OCI-LY3 (cell line): ENCODE results near the gene ZNF563.

ENCODE experiments used
- H2AFZ ChIP-seq: fragments of 200-600, 300-600 bp; shearing (Covaris generic); 2 replicates; pipeline ENCODE4 v1.6.0; 2014; ENCODE audit warnings: antibody characterized with exemption, low read depth, low read length
- H3K27ac ChIP-seq: fragments of 200-600, 300-600 bp; sonication (generic); 2 replicates; pipeline ENCODE4 v1.5.1; 2014; ENCODE audit warnings: mild to moderate bottlenecking, low read length, moderate library complexity, mixed read lengths
- H3K27me3 ChIP-seq: fragments of 200-600, 300-600 bp; sonication (generic); 2 replicates; pipeline ENCODE4 v1.6.1; 2014; ENCODE audit warnings: low read depth, low read length, mixed read lengths
- H3K36me3 ChIP-seq: fragments of 200-600, 300-600 bp; sonication (generic); replicated peaks from 2 replicates; pipeline ENCODE3; 2014; ENCODE audit warnings: low read depth, low read length, mixed read lengths
- H3K4me1 ChIP-seq: fragments of 300-600, 200-600 bp; sonication (generic); 2 replicates; pipeline ENCODE4 v1.6.1; 2014; ENCODE audit warnings: low read length, mixed read lengths
- H3K4me2 ChIP-seq: fragments of 200-600, 300-600 bp; sonication (generic); 2 replicates; pipeline ENCODE4 v1.6.1; 2014; ENCODE audit warnings: low read length, mixed read lengths
- H3K4me3 ChIP-seq: fragments of 300-600, 200-600 bp; sonication (generic); 2 replicates; pipeline ENCODE4 v1.5.1; 2014; ENCODE audit warnings: antibody characterized with exemption, mild to moderate bottlenecking, low read length, moderate library complexity
- H3K79me2 ChIP-seq: fragments of 300-600, 200-600 bp; shearing (Covaris generic); 2 replicates; pipeline ENCODE4 v1.6.1; 2014; ENCODE audit warnings: mild to moderate bottlenecking, low read length, mixed read lengths
- H3K9ac ChIP-seq: fragments of 300-600, 200-600 bp; shearing (Covaris generic); 2 replicates; pipeline ENCODE4 v1.6.0; 2014; ENCODE audit warnings: mild to moderate bottlenecking, low read length, moderate library complexity
- H3K9me3 ChIP-seq: fragments of 200-600, 300-600 bp; shearing (Covaris generic); 2 replicates; pipeline ENCODE4 v1.6.1; 2014; ENCODE audit warnings: low read length, mixed read lengths; ENCODE audit not compliant: insufficient read depth
- H4K20me1 ChIP-seq: fragments of 200-600, 300-600 bp; sonication (generic); 2 replicates; pipeline ENCODE4 v1.6.1; 2016; ENCODE audit warnings: low read length, mixed read lengths; ENCODE audit not compliant: insufficient read depth
- CTCF ChIP-seq: fragments of 200-600, 300-600 bp; sonication (generic); IDR thresholded peaks from 2 replicates; pipeline ENCODE4 v1.5.1; 2014; ENCODE audit warnings: antibody characterized with exemption, low read length, low read depth
- EZH2phosphoT487 ChIP-seq: fragments of 200-600 bp; shearing (Covaris generic); IDR thresholded peaks from 2 replicates; pipeline ENCODE4 v1.6.1; 2018; ENCODE audit warnings: antibody characterized with exemption, mixed run types, low read depth

ZNF563 gene

GRCh38 chr19:12333162-12334159 is at the start of gene ZNF563:
Gene ZNF563 (minus strand): TSS chr19:12333633. CDS start chr19:12333482, 151 bp downstream.
- Histone ChIP-seq H3K4me3 (peak within 1 kb of the TSS; percentile 81), H3K36me3 (no peaks in the 10 kb centered on the region), H3K79me2 (peaks cover 7% of the 10 kb centered on the region; the same call in 1 of the 2 replicates), H3K9ac (peak within 1 kb of the TSS; percentile 81), H3K4me2 (peak within 1 kb of the TSS; percentile 91), H3K27me3 (no peaks in the 10 kb centered on the region), H3K27ac (peak within 1 kb of the TSS; percentile 60), H3K4me1 (peaks cover 22% of the 10 kb centered on the region), H3K9me3 (no peaks in the 10 kb centered on the region), H4K20me1 (no peaks in the 10 kb centered on the region), H2AFZ (peak within 1 kb of the TSS; percentile 97)
- TF ChIP-seq CTCF = no peak

- Histone ChIP-seq H3K9me3 (peaks cover 7% of the 10 kb centered on the region; the same call in 1 of the 2 replicates), H2AFZ (no peak overlapping the region), H3K4me1 (no peaks in the 10 kb centered on the region), H3K27me3 (no peaks in the 10 kb centered on the region), H3K4me3 (no peak overlapping the region), H3K4me2 (no peak overlapping the region), H3K27ac (no peak overlapping the region), H3K36me3 (peaks cover 29% of the 10 kb centered on the region), H4K20me1 (no peaks in the 10 kb centered on the region), H3K79me2 (no peaks in the 10 kb centered on the region), H3K9ac (no peak overlapping the region)
- TF ChIP-seq CTCF (no peak), EZH2phosphoT487 (no peak)
These were observed 47.0 kb upstream of the ZNF563 start for GRCh38 chr19:12380444-12380737.

GRCh38 chr19:12379732-12380443 is 46.5 kb upstream of the ZNF563 start:
- H3K36me3 ChIP-seq = peaks cover 29% of the 10 kb centered on the region
- H3K9ac ChIP-seq = no peak overlapping the region
- no peaks in the 10 kb centered on the region for H3K4me1 ChIP-seq
- TF ChIP-seq EZH2phosphoT487 (no peak), CTCF (no peak)
- H3K4me3 ChIP-seq = no peak overlapping the region
- H3K79me2 ChIP-seq = no peaks in the 10 kb centered on the region
- peaks cover 7% of the 10 kb centered on the region; the same call in 1 of the 2 replicates for H3K9me3 ChIP-seq
- H4K20me1 ChIP-seq = no peaks in the 10 kb centered on the region
- no peak overlapping the region for H3K27ac ChIP-seq
- no peak overlapping the region for H3K4me2 ChIP-seq
- no peak overlapping the region for H2AFZ ChIP-seq
- no peaks in the 10 kb centered on the region for H3K27me3 ChIP-seq

GRCh38 chr19:12374026-12374425 is 40.6 kb upstream of the ZNF563 start:
- Histone ChIP-seq H3K9ac (no peak overlapping the region), H3K27me3 (no peaks in the 10 kb centered on the region), H3K36me3 (peaks cover 5% of the 10 kb centered on the region), H2AFZ (no peak overlapping the region), H3K9me3 (peaks cover 5% of the 10 kb centered on the region; the same call in 1 of the 2 replicates), H3K27ac (no peak overlapping the region), H4K20me1 (no peaks in the 10 kb centered on the region), H3K4me1 (no peaks in the 10 kb centered on the region), H3K4me3 (no peak overlapping the region), H3K4me2 (no peak overlapping the region), H3K79me2 (no peaks in the 10 kb centered on the region)
- TF ChIP-seq CTCF (no peak), EZH2phosphoT487 (no peak)
